GM12872 (cell line): ENCODE results near the gene OR10A3.

ENCODE experiments used
- TF ChIP-seq, protein P1 (sequence below): IDR thresholded peaks from 3 replicates; pipeline ENCODE4 v1.5.1; 2011; ENCODE audit warnings: low read depth, mild to moderate bottlenecking, low read length, moderate library complexity; ENCODE audit not compliant: insufficient read depth

The OR10A3 gene

GRCh38 chr11:7905961-7906429, 35.5 kb downstream of the OR10A3 start:
- TF ChIP-seq, protein P1, sequence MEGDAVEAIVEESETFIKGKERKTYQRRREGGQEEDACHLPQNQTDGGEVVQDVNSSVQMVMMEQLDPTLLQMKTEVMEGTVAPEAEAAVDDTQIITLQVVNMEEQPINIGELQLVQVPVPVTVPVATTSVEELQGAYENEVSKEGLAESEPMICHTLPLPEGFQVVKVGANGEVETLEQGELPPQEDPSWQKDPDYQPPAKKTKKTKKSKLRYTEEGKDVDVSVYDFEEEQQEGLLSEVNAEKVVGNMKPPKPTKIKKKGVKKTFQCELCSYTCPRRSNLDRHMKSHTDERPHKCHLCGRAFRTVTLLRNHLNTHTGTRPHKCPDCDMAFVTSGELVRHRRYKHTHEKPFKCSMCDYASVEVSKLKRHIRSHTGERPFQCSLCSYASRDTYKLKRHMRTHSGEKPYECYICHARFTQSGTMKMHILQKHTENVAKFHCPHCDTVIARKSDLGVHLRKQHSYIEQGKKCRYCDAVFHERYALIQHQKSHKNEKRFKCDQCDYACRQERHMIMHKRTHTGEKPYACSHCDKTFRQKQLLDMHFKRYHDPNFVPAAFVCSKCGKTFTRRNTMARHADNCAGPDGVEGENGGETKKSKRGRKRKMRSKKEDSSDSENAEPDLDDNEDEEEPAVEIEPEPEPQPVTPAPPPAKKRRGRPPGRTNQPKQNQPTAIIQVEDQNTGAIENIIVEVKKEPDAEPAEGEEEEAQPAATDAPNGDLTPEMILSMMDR, result no peak

- TF ChIP-seq, protein P1, result no peak
These were observed 36.0 kb downstream of the OR10A3 start for GRCh38 chr11:7905549-7905948.

DNA sequence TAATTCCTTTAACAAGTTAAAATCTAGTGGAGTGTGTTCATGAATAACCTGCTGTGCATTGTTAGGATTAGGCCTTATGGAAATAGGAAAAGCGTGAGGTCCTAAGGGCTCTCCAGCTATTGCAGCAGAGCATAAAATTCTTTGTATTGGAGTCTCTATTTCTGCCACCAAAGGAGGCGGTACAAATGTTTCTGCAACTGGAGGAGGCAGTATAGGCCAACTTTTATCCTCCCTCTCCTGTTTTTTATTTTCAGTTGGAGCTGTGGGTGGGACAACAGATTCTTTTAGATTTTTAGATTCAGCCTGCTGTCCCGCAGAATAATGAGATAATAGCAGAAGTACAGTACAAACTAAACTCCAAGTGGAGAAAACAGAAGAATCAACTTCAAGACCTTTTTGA, 36.6 kb downstream of the OR10A3 start:
- TF ChIP-seq, protein P1, result no peak

DNA sequence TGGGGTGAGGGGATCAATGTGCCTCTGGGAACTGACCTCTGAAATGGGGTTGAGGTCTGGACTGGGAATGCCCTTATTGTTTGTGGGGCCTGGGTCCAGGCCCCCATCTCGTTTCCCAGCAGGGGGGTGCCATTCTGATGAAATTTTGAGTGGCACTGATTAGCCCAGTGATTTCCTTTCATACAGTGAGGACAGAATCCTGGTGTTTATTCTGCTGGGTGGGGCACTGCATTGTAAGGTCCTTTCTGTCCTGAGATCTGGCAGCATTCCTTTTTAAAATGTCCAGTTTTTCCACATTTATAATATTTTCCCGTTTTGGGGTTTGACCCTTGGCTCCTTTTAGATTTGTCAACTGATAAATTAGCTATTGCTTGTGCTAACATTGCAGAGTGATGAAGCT, 37.6 kb downstream of the OR10A3 start:
- TF ChIP-seq, protein P1, result no peak

DNA sequence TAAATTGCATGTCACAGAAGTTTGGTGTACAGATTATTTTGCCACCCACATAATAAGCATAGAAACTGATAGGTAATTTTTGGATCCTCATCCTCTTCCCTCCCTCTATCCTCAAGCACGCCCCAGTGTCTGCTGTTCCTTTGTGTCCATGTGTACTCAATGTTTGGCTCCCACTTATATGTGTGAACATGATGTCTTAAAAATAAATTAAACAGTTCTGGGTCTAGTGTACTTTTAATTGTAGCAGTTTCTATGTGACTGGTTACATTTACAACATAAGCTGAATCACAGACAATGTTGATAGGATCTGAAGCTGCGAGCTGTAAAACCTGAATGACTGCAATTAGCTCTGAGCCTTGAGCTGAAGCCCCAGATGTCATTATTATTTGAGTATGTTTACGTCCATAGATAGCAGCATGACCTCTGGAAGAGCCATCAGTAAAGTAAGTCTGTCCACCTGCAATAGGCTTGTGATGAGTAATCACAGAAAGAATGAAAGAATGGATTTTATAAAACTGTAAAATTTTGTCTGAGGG, 40.1 kb downstream of the OR10A3 start:
- TF ChIP-seq, protein P1, result no peak

DNA sequence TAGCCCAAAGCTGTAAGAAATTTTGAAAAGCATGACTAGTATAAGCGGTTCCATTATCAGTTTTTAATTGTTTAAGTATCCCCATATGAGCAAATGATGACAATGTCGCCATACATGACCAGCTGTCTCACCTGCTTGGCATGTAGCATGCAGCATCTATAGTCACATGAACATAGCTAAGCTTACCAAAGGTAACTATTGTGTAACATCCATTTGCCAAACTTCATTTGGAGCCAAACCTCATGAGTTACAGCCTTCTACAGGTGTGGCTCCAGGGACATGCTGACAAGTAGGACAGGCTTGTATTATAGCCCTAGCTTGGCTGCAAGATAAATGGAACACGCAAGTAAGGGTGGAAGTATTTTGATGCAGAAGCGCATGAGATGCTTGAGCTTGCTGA, 40.8 kb downstream of the OR10A3 start:
- TF ChIP-seq, protein P1, result no peak

DNA sequence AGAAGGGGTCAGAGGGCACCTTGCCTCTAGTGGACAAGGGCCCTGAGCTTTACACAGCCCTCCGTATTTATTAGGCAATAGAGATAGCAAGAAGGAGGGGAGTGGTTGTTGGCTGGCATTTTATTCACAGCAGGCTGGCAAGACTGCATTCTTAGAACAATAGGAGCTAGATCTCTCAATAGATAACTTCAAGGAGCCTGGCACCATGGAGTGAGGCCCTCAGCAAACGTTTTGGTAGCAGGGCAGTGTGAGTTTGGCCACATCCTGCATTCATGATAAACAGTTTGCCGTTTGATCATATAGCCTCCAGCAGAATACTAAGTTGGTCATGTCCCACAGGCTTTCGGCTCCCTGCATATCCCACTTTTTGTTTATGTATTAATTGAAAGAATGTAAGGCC, 42.1 kb downstream of the OR10A3 start:
- TF ChIP-seq, protein P1, result no peak
